ENCODE measurements around the gene ANTXR2. TPM values are rescaled to one million over a fixed set of nuclear protein-coding genes. Genes with fewer than 3 reads are reported as not detected.

The ANTXR2 gene
- total RNA-seq, 1 experiment from 2014 or later: 7.0 TPM

DNA sequence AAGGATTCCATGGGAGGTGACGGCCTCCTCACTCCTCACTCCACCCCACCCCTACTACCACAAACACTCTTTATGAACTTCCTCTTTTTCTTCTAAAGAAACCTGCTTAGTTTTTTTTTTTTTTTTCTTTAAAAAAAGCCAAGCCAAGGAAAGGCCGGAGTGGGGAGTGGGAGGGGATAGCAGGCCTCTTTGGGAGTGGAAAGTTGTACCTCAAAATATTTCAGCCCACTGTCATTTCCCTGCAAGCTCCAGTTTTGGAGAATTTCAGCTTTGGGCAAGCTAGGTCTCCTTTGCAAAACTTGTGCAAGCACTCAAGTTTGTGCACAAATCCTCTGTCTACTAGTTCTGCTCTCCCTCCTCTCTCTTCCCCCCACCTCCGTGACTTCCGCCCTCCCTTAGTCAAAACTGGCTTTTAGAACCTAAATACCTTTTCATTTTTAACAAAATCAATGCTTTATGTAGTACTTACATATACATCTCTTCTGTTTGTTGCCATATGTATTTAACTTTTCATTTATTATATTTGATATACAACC lies 512 bp upstream of the ANTXR2 start:
- H3K36me3 ChIP-seq (ENCODE audit: insufficient read depth, low read length, poor library complexity, severe bottlenecking): no peaks in the 10 kb centered on the region
- ChIA-PET POLR2A (ENCODE audit: low non-redundant PET) (no interaction called here), CTCF (no interaction called here)
- no peaks in the 10 kb centered on the region for H3K27me3 ChIP-seq (replicated peaks; ENCODE audit: insufficient read depth, low read depth, low read length, poor library complexity)
- no peak overlapping the region for H3K27ac ChIP-seq (ENCODE audit: low read depth, low read length, poor library complexity, severe bottlenecking)
- intact Hi-C loops (cut with micrococcal nuclease; ENCODE audit: unreplicated experiment): no loop called here
- H3K9me3 ChIP-seq (ENCODE audit: low read depth, low read length, poor library complexity, severe bottlenecking): no peaks in the 10 kb centered on the region
- no peak for DNase-seq (ENCODE audit: low spot score)
- peak overlapping the region; percentile 70 for H3K4me3 ChIP-seq (ENCODE audit: low read depth, low read length, poor library complexity, severe bottlenecking)
- TF ChIP-seq EZH2 (IDR thresholded peaks at IDR 0.05; ENCODE audit: borderline replicate concordance, low read depth, low read length, poor library complexity, severe bottlenecking): no peak
- TF ChIP-seq, protein P1, sequence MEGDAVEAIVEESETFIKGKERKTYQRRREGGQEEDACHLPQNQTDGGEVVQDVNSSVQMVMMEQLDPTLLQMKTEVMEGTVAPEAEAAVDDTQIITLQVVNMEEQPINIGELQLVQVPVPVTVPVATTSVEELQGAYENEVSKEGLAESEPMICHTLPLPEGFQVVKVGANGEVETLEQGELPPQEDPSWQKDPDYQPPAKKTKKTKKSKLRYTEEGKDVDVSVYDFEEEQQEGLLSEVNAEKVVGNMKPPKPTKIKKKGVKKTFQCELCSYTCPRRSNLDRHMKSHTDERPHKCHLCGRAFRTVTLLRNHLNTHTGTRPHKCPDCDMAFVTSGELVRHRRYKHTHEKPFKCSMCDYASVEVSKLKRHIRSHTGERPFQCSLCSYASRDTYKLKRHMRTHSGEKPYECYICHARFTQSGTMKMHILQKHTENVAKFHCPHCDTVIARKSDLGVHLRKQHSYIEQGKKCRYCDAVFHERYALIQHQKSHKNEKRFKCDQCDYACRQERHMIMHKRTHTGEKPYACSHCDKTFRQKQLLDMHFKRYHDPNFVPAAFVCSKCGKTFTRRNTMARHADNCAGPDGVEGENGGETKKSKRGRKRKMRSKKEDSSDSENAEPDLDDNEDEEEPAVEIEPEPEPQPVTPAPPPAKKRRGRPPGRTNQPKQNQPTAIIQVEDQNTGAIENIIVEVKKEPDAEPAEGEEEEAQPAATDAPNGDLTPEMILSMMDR (conservative IDR thresholded peaks at IDR 0.05; ENCODE audit: low read depth, low read length): no peak
- no TSS peak for BruUV-seq (replicated peaks)
- no peaks in the 10 kb centered on the region for H3K4me1 ChIP-seq (ENCODE audit: insufficient read depth, low read length, poor library complexity, severe bottlenecking)

DNA sequence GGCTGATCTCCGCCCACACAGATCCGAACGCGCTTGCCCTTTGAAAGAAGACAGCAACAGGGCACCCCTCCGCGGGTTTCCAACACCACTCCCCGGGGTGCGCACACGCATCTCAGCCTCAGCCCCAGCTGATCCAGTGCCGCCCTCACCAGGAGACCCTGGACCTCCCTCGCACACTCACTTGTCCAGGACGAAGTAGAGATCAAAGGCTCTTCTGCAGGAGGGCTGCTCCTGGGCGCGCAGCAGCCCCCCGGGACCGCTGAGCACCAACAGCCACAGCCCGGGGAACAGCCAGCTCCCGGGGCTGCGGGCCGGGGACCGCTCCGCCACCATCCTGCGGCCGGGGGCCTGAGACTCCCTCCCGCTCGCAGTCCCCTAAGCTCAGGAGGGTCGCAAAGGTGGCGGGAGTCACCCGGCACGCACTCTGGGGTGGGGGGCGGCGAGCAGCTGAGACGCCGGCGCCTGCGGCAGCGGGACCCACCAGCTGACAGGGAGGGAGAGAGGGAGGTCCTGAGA lies 743 bp downstream of the ANTXR2 start:
- Histone ChIP-seq H3K9me3 (ENCODE audit: low read depth, low read length, poor library complexity, severe bottlenecking) (no peaks in the 10 kb centered on the region), H3K4me1 (ENCODE audit: insufficient read depth, low read length, poor library complexity, severe bottlenecking) (no peaks in the 10 kb centered on the region), H3K27ac (ENCODE audit: low read depth, low read length, poor library complexity, severe bottlenecking) (peak overlapping the region; percentile 67), H3K4me3 (ENCODE audit: low read depth, low read length, poor library complexity, severe bottlenecking) (peak overlapping the region; percentile 70), H3K27me3 (replicated peaks; ENCODE audit: insufficient read depth, low read depth, low read length, poor library complexity) (no peaks in the 10 kb centered on the region), H3K36me3 (ENCODE audit: insufficient read depth, low read length, poor library complexity, severe bottlenecking) (no peaks in the 10 kb centered on the region)
- intact Hi-C loops (cut with micrococcal nuclease; ENCODE audit: unreplicated experiment): no loop called here
- POLR2A ChIA-PET (ENCODE audit: low non-redundant PET): no interaction called here
- TF ChIP-seq EZH2 (IDR thresholded peaks at IDR 0.05; ENCODE audit: borderline replicate concordance, low read depth, low read length, poor library complexity, severe bottlenecking): no peak
- TF ChIP-seq, protein P1 (conservative IDR thresholded peaks at IDR 0.05; ENCODE audit: low read depth, low read length): no peak
- BruUV-seq (replicated peaks): no TSS peak
- DNase-seq (ENCODE audit: low spot score): peak; percentile 2
- CTCF ChIA-PET: no interaction called here

GRCh38 chr4:80071604-80072227 lies 1.3 kb downstream of the ANTXR2 start:
- ChIA-PET POLR2A (ENCODE audit: low non-redundant PET) (no interaction called here), CTCF (no interaction called here)
- Histone ChIP-seq H3K27ac (ENCODE audit: low read depth, low read length, poor library complexity, severe bottlenecking) (no peak overlapping the region), H3K27me3 (replicated peaks; ENCODE audit: insufficient read depth, low read depth, low read length, poor library complexity) (no peaks in the 10 kb centered on the region), H3K4me3 (ENCODE audit: low read depth, low read length, poor library complexity, severe bottlenecking) (peak overlapping the region; percentile 70), H3K36me3 (ENCODE audit: insufficient read depth, low read length, poor library complexity, severe bottlenecking) (no peaks in the 10 kb centered on the region), H3K9me3 (ENCODE audit: low read depth, low read length, poor library complexity, severe bottlenecking) (no peaks in the 10 kb centered on the region), H3K4me1 (ENCODE audit: insufficient read depth, low read length, poor library complexity, severe bottlenecking) (no peaks in the 10 kb centered on the region)
- intact Hi-C loops (cut with micrococcal nuclease; ENCODE audit: unreplicated experiment): no loop called here
- no peak for TF ChIP-seq EZH2 (IDR thresholded peaks at IDR 0.05; ENCODE audit: borderline replicate concordance, low read depth, low read length, poor library complexity, severe bottlenecking)
- TF ChIP-seq, protein P1 (conservative IDR thresholded peaks at IDR 0.05; ENCODE audit: low read depth, low read length): no peak
- no peak for DNase-seq (ENCODE audit: low spot score)
- BruUV-seq (replicated peaks): no TSS peak
